HG02852 (cell line): ENCODE data around the gene BBC3.
"Not testable (repeated sequence)": the region's sequence is repeated elsewhere in the genome, so short reads cannot be mapped to it uniquely, and the experiment has no call there.

Source experiments
- ATAC-seq: cut with Tn5 transposase; IDR thresholded peaks from one replicate; pipeline ENCODE4 v1.9.1; 2021; ENCODE audit warnings: mild to moderate bottlenecking, moderate library complexity; ENCODE audit not compliant: unreplicated experiment

BBC3 gene, protein sequence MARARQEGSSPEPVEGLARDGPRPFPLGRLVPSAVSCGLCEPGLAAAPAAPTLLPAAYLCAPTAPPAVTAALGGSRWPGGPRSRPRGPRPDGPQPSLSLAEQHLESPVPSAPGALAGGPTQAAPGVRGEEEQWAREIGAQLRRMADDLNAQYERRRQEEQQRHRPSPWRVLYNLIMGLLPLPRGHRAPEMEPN

DNA sequence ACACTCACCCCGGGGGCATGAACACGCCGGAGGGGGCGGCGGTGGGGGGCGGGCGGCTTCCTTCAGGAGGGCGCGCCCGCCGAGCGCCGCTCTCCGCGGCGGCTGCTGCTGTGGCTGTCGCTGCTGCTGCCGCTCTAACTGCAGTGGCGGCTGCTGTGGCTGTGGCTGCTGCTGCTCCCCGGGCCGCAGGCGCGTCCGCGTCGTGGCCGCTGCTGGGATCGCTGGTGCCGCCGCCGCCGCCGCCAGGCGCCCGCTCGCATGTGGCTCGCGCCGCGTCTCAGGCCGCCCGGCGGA is at the start of gene BBC3:
Gene BBC3 (minus strand): TSS at position 279 of the 294 bp plus-strand sequence. CDS start 2,768 bp downstream, outside the sequence.
- ATAC-seq: peak; percentile 20

DNA sequence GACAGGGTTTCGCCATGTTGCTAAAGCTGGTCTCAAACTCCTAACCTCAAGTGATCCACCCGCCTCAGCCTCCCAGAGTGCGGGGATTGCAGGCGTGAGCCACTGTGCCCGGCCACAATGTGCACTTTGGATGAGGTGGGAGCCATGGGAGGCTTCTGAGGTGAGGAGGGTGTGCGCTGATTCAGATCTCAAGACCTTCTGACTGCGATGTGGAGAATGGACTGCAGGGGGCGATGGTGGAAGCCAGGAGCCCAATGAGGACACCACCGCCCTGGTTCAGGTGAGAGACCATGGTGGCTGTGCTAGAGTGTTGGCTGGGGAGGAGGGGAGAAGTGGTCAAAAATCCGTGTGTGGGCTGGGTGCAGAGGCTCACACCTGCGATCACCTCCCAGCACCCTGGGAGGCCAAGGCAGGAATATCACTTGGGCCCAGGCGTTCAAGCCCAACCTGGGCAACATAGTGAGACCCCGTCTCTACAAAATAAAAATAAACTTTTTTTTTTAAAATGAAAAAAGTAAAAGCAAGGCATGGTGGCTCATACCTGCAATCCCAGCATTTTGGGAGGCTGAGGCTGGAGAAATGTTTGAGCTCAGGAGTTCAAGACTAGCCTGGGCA is 49.3 kb upstream of the BBC3 start:
- ATAC-seq: no peak

DNA sequence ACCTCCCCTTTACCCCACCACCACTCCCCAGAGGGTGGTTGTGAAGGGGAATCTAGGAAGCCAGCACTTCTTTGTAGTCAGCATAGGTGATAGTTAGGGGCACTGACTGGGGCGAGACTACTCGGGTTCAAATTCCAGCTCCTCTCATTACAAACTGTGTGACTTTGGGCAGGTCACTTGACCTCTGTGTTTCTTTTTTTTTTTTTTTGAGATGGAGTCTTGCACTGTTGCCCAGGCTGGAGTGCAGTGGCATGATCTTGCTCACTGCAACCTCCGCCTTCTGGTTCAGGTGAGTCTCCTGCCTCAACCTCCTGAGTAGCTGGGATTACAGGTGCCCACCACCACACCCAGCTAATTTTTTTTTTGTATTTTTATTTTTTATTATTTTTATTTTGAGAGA is 45.5 kb upstream of the BBC3 start:
- not testable (repeated sequence) for ATAC-seq

DNA sequence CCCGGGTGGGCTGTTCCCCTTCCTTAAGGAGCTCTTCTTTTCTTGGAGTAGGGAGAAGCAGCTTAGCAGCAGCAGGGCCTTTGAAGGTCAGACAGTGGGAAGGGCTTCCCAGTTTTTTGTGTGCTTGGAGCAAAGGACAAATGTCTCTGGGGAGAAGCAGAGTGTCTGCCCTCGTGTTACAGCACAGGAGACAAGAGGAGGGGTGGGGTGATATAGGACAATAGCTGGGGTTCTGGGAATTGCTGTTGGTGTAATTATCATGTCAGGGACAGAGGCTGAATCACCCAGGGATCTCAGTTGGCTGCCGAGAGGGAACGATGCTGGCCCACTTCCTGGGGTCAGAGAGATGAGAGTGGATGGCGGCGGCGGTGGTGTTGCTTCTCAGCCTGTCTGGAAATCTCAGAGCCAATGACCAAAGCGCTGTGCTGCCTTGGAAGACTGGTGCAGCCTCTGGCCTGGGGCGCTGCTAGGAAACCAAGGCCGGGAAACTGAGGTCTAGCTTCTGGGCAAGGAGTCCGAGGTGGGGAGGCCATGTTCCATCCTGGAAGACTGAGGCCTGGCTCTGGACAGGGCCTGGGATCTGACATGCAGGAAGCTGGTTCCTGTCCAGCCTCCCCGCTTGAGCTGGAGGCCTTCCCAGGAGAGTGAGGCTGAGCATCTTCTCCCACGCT is 44.9 kb upstream of the BBC3 start:
- ATAC-seq: no peak

DNA sequence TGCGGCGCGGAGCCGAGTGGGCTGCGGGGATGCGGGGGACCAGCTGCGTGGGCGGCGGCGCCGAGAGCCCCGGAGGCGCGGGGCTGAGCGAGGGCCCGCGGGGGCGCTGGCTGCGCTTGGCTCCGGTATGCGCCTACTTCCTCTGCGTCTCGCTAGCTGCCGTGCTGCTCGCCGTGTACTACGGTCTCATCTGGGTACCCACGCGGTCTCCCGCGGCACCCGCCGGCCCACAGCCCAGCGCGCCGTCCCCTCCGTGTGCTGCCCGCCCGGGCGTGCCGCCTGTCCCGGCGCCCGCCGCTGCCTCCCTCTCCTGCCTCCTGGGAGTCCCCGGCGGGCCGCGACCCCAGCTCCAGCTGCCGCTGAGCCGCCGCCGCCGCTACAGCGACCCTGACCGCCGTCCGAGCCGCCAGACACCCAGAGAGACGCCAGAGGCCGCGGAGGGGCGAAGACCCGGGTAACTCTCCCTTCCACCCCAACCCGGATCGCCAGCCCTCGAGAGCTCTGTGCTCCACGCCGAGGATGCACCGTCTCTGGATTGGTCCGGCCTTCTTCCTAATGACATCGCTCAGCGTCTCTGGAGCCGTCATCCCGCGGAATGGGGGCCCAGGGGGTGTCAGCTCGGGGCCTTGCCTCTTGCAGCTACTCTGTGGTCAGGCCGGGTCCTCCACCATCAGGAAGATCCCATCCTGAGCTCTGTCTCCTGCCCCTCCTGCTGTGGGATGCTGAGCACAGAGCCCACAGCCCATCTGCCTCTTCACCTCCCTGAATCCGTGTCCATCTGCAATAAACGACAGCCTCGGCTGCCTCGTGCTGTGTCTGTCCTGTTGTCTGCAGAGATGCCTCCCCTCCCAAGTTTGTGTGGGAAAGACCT is 44.1 kb upstream of the BBC3 start:
- peak; percentile 31 for ATAC-seq

DNA sequence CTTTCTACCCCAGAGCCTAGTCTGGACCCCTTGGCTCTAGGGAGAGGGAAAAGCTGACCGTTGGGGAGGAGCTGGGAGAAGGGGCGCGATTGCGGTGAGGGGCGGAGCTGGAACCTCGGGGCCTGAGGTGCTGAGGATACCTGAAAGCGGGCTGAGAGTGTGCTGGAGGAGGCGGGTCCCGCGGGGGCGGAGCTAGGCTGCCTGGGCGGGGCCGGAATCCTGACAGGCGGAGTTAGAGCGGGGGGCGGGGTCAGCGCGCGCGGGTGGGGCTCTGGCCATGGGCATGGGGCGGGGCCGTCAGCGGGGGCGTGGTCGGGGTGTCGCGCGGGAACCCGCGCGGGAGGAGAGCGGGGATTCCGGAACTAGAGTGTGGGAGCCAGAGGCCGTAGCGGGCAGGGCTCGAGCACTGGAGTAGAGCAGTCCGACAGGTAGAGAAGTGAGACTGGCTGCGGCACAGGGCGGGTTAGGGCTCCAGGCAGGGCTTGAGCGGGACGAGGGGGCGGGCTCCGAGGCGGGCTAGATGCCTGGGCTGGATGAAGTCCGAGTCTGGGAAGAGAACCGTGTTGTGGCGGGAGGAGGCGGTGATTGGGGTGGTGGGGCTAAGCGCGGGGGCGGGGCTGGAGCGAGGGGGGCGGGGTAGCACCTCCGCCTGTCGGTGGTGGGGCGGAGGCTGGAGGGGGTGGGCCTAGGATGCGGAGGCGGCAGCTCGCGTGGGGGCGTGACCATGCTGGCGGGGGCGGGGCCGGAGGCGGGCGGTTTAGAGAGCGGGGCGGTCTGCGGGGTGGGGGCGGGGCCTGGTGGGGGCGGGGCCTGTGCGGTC is 43.3 kb upstream of the BBC3 start, which contains the start of gene INAFM1:
Gene INAFM1 (plus strand): TSS at position 815 of the 820 bp plus-strand sequence. CDS start 35 bp downstream, outside the sequence.
- ATAC-seq: peak; percentile 50

DNA sequence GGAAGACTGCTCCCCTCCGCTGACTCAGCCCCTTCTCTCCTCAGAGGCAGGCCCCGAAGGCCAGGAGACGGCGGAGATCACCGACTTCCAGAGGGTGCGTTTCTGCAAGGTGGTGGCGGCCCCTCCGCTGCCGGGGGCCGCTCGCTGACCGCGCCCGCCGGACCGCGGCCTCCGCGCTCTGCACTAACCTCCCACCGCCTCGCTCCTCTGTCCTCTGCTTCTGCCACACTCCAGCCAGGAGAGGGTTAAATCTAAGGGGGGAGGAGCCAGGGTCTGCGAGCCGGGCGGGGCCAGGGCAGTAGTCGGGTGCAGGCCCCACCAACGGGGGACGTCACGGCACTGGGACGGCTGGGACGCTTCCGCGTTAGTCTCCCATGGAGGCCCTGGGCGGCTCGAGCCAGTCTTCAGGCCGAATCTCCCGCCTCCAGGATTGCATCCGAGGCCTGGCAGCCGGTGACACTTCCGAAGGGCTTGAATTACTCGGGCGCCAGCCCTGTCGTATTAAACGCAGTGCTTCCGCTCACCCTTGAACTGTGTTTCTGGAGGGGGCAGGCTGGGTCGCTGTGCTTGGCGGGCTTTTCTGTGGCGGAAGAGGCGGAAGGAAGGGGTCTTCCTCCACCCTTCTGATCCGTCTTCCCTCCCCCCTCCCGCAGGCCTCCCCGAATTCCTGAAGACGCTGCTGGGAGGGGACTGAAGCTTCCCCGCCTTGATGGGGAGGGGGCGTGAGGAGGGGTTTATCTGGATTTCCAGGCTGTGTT is 42.5 kb upstream of the BBC3 start:
- ATAC-seq: peak; percentile 51

DNA sequence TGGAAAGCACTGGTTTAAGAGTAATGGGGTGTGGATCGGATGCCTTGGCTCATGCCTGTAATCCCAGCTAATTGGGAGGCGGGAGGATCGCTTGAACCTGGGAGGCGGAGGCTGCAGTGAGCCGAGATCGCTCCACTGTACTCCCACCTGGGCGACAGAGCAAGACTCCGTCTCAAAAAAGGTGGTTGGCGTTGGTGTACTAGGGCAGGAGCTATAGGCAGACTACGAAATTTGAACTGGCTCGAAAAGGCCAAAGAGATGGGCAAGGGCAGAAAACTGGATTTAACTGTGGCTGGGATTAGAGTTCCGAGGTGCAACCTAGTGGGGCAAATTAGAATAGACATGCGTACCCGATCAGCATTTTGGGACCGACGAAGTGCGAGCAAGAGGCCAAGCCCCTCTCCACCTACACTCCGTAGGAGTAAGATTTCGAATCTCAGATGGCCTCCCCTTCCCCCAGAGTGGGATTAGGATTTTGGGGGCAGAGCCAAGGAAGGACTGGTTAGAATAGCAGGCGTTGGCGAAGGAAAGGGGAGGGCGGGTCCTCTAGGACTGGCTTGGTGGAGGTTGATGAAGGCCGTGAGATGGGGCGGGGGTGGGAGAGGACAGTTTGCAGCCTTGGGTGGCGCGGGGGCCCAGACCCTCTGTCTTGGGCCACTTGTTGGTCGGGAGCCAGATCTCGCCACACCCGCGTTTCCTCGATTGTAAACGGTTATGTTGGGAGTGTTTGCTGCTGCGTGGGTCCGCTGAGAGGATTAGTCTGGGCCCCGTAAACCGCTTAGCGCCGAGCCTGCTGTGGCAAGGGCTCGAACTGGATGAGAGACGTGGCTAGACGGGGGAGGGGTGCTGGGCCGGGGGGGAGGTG is 41.7 kb upstream of the BBC3 start:
- no peak for ATAC-seq

DNA sequence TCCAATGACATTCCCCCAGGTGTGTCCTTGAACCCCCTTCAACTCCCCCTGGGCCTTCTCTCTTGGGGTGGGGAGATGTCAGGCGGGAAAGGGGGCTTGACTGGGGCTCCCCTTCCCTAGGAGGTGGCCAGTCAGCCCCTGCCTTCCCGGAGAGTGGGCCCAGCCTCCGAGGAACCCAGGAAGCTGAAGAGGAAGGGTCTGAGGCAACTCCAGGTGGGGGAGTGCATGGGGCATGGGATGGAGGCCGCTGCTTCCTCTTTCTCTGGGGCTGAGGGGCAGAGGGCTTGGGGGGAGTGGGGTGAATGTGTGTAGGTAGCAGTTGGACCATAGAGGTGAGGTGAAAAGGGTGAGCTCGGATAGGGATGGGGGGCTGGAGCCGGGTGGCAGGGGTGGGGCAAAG is 41.0 kb upstream of the BBC3 start:
- ATAC-seq: no peak

DNA sequence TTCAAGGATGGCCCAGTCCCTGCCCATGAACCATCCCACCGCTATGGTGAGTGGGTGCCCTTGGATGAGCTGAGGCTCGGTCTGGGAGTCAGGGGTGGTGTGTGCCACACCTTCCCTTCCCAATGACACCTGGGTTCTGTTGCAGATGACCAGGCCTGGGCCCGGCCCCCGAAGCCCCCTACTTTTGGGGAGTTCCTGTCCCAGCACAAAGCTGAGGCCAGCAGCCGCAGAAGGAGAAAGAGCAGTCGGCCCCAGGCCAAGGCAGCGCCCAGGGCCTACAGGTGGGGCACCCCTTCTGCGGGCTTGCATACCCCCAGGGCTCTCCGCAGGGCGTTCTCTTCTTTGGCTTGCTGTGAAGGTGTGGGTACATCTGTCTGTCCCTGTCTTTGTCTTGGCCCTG is 39.4 kb upstream of the BBC3 start:
- no peak for ATAC-seq

DNA sequence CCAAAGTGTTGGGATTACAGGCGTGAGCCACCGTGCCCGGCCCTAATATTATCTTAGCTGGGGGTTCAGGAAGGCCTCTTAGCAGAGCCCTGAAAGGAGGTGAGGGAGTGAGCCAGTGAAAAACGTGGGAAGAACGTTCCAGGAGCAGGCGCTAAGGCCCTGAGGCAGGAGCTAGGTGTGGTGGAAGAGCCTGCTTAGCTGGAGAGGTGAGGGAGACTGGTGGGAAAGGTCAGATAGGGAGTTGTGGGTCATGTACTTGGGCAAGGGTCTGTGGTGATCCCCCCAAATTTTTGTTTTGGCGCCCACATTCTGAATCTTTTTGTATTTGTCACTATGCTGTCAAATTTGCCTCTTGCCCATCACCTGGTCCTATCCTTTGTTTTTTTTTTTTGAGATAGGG is 38.6 kb upstream of the BBC3 start:
- ATAC-seq: no peak

DNA sequence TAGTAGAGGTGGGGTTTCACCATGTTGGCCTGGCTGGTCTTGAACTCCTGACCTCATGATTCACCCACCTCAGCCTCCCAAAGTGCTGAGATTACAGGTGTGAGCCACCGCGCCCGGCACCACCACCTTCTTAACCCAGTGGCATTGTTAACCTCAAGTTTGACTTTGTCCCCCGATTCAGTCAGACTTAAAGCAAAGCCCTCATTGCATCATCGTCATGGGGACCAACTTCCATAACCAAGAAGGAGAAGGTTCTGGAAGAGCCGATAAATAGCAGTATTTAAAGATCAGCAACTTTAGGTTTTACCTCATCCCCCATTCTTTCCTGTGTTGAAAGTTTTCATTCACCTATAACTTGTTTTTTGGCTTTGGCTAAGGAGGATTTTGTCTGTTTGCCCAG is 37.0 kb upstream of the BBC3 start:
- ATAC-seq: no peak

DNA sequence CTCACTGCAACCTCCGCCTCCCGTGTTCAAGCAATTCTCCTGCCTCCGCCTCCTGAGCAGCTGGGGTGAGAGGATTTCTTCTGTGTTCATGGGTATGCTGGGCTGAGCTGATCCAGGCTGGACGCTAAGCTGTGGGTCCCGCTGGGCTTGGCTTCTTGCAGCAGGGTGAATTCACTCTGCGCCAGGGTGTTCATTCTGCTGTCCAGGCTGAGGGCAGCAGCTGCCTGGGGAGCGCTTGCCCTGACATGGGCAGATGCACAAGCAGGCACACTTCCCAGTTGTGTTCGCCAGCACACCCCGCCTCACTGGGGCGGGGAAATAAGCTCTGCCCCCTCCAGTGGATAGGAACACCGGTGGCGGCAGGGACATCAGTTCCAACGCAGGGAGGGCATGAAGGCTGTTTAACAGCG is 36.4 kb upstream of the BBC3 start:
- no peak for ATAC-seq

DNA sequence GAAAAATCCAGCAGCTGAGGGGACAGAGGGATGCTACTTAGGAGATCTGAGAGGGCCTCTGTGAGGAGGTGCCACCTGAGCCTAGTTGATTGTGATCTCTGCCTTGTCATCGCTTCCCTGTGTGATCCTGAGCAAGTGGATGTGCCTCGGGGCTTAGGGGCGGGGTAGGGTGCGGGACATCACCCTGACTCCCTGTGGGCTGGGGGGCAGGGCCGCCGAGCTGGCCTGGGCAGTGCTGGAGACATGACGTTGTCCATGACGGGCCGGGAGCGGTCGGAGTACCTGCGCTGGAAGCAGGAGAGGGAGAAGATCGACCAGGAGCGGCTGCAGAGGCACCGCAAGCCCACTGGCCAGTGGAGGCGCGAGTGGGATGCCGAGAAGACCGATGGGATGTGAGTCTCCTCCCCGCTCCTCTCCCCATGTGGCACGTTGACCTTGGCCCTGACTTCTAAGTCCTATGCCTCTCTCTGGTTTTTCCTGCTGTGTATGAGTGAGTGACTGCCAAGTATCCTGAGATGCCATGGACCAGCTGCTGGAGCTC is 35.5 kb upstream of the BBC3 start:
- no peak for ATAC-seq

DNA sequence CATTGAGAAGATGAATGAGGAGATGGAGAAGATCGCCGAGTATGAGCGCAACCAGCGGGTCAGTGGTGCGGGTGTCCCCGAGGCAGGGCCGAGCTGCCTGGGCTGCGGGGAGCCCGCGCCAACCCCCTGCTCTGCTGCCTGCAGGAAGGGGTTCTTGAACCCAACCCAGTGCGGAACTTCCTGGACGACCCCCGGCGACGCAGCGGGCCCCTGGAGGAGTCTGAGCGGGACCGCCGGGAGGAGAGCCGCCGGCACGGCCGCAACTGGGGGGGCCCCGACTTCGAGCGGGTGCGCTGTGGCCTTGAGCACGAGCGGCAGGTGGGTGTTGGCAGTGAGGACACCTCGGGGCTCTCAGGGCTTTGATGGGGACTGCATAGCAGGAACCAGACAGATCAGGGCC is 33.6 kb upstream of the BBC3 start:
- no peak for ATAC-seq

DNA sequence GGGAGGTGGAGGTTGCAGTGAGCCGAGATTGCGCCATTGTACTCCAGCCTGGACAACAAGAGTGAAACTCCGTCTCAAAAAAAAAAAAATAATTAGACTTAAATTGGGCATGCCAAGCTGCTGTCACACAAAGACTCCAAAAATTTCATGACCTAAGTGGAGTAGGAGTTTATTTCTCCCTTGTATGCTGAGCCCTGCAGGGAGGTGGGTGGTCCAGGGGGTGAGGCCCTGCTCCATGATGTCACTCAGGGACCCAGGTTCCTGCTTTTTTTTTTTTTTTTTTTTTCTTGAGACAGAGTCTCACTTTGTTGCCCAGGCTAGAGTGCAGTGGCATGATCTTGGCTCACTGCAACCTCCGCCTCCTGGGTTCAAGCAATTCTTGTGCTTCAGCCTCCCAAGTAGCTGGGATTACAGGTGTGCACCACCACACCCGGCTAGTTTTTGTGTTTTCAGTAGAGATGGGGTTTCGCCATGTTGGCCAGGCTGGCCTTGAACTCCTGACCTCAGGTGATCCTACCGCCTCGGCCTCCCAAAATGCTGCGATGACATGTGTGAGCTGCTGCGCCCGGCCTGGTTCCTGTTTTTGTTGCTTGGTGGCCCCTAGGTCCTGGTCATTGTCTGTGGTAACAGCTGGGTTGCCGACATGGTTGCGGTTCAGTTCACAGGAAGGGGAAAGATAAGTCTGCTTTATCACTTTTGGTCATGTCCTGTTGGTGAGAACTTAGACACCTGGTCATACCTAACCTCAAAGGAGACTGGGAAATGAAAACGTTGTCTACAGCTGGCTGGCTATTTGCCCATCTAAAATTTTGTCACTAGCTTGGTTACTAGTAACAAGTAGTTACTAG is 31.2 kb upstream of the BBC3 start:
- not testable (repeated sequence) for ATAC-seq

DNA sequence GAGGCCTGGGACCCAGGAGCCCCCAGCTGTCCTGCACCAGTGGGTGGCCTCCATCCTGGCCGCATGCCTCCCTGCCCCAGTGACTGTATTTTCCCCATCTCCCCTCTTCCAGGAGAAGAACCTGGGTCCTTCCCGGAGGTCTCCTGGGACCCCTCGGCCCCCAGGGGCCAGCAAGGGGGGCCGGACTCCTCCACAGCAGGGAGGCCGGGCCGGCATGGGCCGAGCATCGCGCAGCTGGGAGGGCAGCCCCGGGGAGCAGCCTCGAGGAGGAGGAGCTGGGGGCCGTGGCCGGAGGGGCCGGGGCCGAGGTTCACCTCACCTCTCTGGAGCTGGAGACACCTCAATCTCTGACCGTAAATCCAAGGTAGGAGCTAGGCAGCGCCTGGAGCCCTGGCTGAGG is 29.5 kb upstream of the BBC3 start:
- no peak for ATAC-seq
